Effector CD8-positive, alpha-beta T cell (primary cell): ENCODE results near the gene LZTS3.
"Not testable (repeated sequence)": the region's sequence is repeated elsewhere in the genome, so short reads cannot be mapped to it uniquely, and the experiment has no call there.

Experiments used
- DNase-seq: peaks from one replicate; lab custom pipeline; 2025; lab: John Stamatoyannopoulos, UW
- total RNA-seq, 4 experiments: gene quantifications; one replicate each; lab custom pipeline; 2026; lab: John Stamatoyannopoulos, UW

The LZTS3 gene
- 5.8 to 24.2 (median 11.9) reads per million in 4 experiments for total RNA-seq

- peak; percentile 87 for DNase-seq
Observed at GRCh38 chr20:3172933-3173609, at the start of gene LZTS3. TSS of gene LZTS3 (minus strand) at chr20:3173549. CDS start at chr20:3167163, 6,386 bp downstream.

- no peak for DNase-seq
Observed at GRCh38 chr20:3221398-3222226, 48.3 kb upstream of the LZTS3 start.

- peak; percentile 59 for DNase-seq
Observed at GRCh38 chr20:3218307-3218988, 45.1 kb upstream of the LZTS3 start.

GRCh38 chr20:3215359-3215917 is 42.1 kb upstream of the LZTS3 start:
- DNase-seq: not testable (repeated sequence)

GRCh38 chr20:3213226-3213625 is 39.9 kb upstream of the LZTS3 start:
- DNase-seq: no peak

GRCh38 chr20:3210346-3210745 is 37.0 kb upstream of the LZTS3 start:
- no peak for DNase-seq

GRCh38 chr20:3209946-3210317 is 36.6 kb upstream of the LZTS3 start:
- DNase-seq: no peak

GRCh38 chr20:3209257-3209945 is 36.1 kb upstream of the LZTS3 start, which contains the start of gene ITPA:
TSS of gene ITPA (plus strand) at chr20:3209498. CDS start at chr20:3209552, 54 bp downstream.
- peak; percentile 39 for DNase-seq

- no peak for DNase-seq
Observed at GRCh38 chr20:3208786-3209256, 35.5 kb upstream of the LZTS3 start.

GRCh38 chr20:3204124-3204794 is 30.9 kb upstream of the LZTS3 start, which contains the start of gene DDRGK1:
TSS of gene DDRGK1 (minus strand) at chr20:3204682. CDS start at chr20:3204627, 55 bp downstream.
- DNase-seq: peak; percentile 88

GRCh38 chr20:3203315-3204123 is 30.2 kb upstream of the LZTS3 start:
- DNase-seq: no peak

GRCh38 chr20:3202965-3203314 is 29.6 kb upstream of the LZTS3 start:
- no peak for DNase-seq

- no peak for DNase-seq
Observed at GRCh38 chr20:3199976-3200755, 26.8 kb upstream of the LZTS3 start.

GRCh38 chr20:3199206-3199605 is 25.9 kb upstream of the LZTS3 start:
- no peak for DNase-seq

GRCh38 chr20:3195590-3196237 is 22.4 kb upstream of the LZTS3 start:
- no peak for DNase-seq

GRCh38 chr20:3194617-3195280 is 21.4 kb upstream of the LZTS3 start:
- no peak for DNase-seq

GRCh38 chr20:3193806-3194616 is 20.7 kb upstream of the LZTS3 start:
- no peak for DNase-seq
